ENCODE measurements around the gene MTHFD1. TPM values are rescaled to one million over a fixed set of nuclear protein-coding genes. Genes with fewer than 3 reads are reported as not detected.
"Not testable (repeated sequence)": the region's sequence is repeated elsewhere in the genome, so short reads cannot be mapped to it uniquely, and the experiment has no call there.

The MTHFD1 gene
- total RNA-seq, 1 donor, result 28.2 TPM

DNA sequence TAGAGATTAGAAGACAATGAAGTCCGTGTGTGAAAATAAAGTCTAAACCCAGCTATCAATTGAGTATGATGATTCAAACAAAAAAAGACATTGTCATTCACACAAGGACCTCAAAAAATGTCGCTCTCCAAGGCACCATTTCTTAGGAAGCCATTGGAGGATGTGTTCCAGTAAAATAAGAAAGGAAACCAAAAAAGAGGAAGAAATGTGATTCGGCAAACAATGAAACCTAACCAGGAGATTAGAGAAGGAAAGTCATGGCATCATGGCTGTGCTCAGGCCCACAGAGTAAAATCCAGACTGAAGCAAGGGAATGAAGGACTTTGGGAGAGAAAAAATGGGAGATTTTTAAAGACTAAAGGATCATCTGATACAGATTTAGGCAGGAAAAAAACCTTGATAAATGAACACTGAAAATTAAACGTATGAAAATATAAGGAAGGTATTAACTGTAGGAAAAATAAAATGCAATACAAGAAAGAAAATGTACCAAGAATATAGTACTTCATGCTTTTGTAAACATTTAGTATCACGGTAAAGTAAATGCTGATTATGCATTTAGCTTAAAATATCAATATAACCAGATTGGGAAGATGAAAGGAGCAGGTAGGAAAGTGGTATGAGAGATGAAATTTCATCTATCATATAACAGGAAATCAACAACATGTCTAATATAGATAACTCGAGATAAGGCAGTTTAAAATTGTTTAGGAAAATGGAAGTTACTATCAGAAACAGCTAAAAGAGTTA is 38.2 kb upstream of the MTHFD1 start:
- Histone ChIP-seq H4K20me1 (ENCODE audit: insufficient read depth, low read length) (no peaks in the 10 kb centered on the region), H3K4me1 (ENCODE audit: insufficient read depth, low read length) (no peaks in the 10 kb centered on the region), H3K27ac (ENCODE audit: low read depth, low read length) (no peak overlapping the region), H3K4me3 (ENCODE audit: insufficient read depth, low read length) (no peak overlapping the region), H3K79me2 (ENCODE audit: insufficient read depth, low read length) (no peaks in the 10 kb centered on the region), H3K27me3 (ENCODE audit: insufficient read depth, low read length) (no peaks in the 10 kb centered on the region), H2AFZ (ENCODE audit: low read length) (no peak overlapping the region), H3K4me2 (ENCODE audit: insufficient read depth, low read length) (no peak overlapping the region), H3K9me3 (ENCODE audit: low read depth, low read length) (no peaks in the 10 kb centered on the region), H3K36me3 (ENCODE audit: insufficient read depth, low read length) (no peaks in the 10 kb centered on the region)
- TF ChIP-seq CTCF (IDR thresholded peaks at IDR 0.05; ENCODE audit: extremely low read depth, low read depth, low read length), result no peak
- no peak for DNase-seq (ENCODE audit: insufficient read length, low spot score, missing footprints)

DNA sequence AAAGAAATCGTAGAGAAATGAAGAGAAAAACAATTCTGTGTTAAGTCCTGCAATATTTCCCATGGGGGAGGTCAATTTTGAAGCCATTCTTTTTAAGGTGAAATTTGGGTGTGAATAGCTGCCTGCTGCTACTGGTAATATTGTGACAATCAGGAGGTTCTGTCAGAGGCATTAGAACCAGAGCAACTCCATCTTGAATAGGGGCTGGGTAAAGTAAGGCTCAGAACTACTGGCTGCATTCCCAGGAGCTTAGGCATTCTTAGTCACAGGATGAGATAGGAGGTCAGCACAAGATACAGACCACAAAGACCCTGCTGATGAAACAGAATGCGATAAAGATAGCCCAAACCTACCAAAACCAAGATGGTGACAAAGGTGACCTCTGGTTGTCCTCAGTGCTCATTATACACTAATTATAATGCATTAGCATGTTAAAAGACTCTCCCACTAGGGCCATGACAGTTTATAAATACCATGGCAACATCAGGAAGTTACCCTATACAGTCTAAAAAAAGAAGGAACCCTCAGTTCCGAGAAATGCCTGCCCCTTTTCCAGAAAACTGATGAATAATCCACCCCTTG is 24.8 kb upstream of the MTHFD1 start:
- Histone ChIP-seq H3K27ac (ENCODE audit: low read depth, low read length) (peak overlapping the region; percentile 24), H3K4me3 (ENCODE audit: insufficient read depth, low read length) (no peak overlapping the region), H3K36me3 (ENCODE audit: insufficient read depth, low read length) (no peaks in the 10 kb centered on the region), H3K4me2 (ENCODE audit: insufficient read depth, low read length) (no peak overlapping the region), H2AFZ (ENCODE audit: low read length) (peak overlapping the region; percentile 40), H3K9me3 (ENCODE audit: low read depth, low read length) (no peaks in the 10 kb centered on the region), H3K4me1 (ENCODE audit: insufficient read depth, low read length) (peaks cover 16% of the 10 kb centered on the region), H3K79me2 (ENCODE audit: insufficient read depth, low read length) (no peaks in the 10 kb centered on the region), H3K27me3 (ENCODE audit: insufficient read depth, low read length) (no peaks in the 10 kb centered on the region), H4K20me1 (ENCODE audit: insufficient read depth, low read length) (no peaks in the 10 kb centered on the region)
- peak; percentile 5 for DNase-seq (ENCODE audit: insufficient read length, low spot score, missing footprints)
- no peak for TF ChIP-seq CTCF (IDR thresholded peaks at IDR 0.05; ENCODE audit: extremely low read depth, low read depth, low read length)

- no peak overlapping the region for H3K27ac ChIP-seq (ENCODE audit: low read depth, low read length)
- peak; percentile 75 for DNase-seq (ENCODE audit: insufficient read length, low spot score, missing footprints)
- peaks cover 16% of the 10 kb centered on the region for H3K4me1 ChIP-seq (ENCODE audit: insufficient read depth, low read length)
- no peaks in the 10 kb centered on the region for H3K9me3 ChIP-seq (ENCODE audit: low read depth, low read length)
- H3K4me3 ChIP-seq (ENCODE audit: insufficient read depth, low read length), result no peak overlapping the region
- H3K4me2 ChIP-seq (ENCODE audit: insufficient read depth, low read length), result no peak overlapping the region
- H2AFZ ChIP-seq (ENCODE audit: low read length), result no peak overlapping the region
- H4K20me1 ChIP-seq (ENCODE audit: insufficient read depth, low read length), result no peaks in the 10 kb centered on the region
- no peaks in the 10 kb centered on the region for H3K27me3 ChIP-seq (ENCODE audit: insufficient read depth, low read length)
- H3K79me2 ChIP-seq (ENCODE audit: insufficient read depth, low read length), result no peaks in the 10 kb centered on the region
- no peak for TF ChIP-seq CTCF (IDR thresholded peaks at IDR 0.05; ENCODE audit: extremely low read depth, low read depth, low read length)
- no peaks in the 10 kb centered on the region for H3K36me3 ChIP-seq (ENCODE audit: insufficient read depth, low read length)
Observed at GRCh38 chr14:64364907-64365306, 23.2 kb upstream of the MTHFD1 start.

GRCh38 chr14:64365358-64365889 is 22.7 kb upstream of the MTHFD1 start:
- H3K4me3 ChIP-seq (ENCODE audit: insufficient read depth, low read length); H4K20me1 ChIP-seq (ENCODE audit: insufficient read depth, low read length); H3K36me3 ChIP-seq (ENCODE audit: insufficient read depth, low read length); H3K79me2 ChIP-seq (ENCODE audit: insufficient read depth, low read length); H3K27ac ChIP-seq (ENCODE audit: low read depth, low read length); DNase-seq (ENCODE audit: insufficient read length, low spot score, missing footprints); H3K9me3 ChIP-seq (ENCODE audit: low read depth, low read length); H3K27me3 ChIP-seq (ENCODE audit: insufficient read depth, low read length); H2AFZ ChIP-seq (ENCODE audit: low read length); H3K4me2 ChIP-seq (ENCODE audit: insufficient read depth, low read length): not testable (repeated sequence)
- peaks cover 16% of the 10 kb centered on the region for H3K4me1 ChIP-seq (ENCODE audit: insufficient read depth, low read length)
